GM21576 (cell line): ENCODE measurements around the gene AREL1.

Experiments used
- ATAC-seq: cut with Tn5 transposase; IDR thresholded peaks from one replicate; pipeline ENCODE4 v1.9.1; 2021; ENCODE audit warnings: mild to moderate bottlenecking, moderate library complexity; ENCODE audit not compliant: unreplicated experiment

Gene AREL1

GRCh38 chr14:74660863-74661262 is 52.0 kb downstream of the AREL1 start:
- no peak for ATAC-seq

GRCh38 chr14:74660167-74660566 is 52.7 kb downstream of the AREL1 start:
- no peak for ATAC-seq

- no peak for ATAC-seq
Observed at GRCh38 chr14:74658535-74659131, 54.2 kb downstream of the AREL1 start.

- no peak for ATAC-seq
Observed at GRCh38 chr14:74656964-74657363, 55.9 kb downstream of the AREL1 start.

- no peak for ATAC-seq
Observed at GRCh38 chr14:74655599-74656395, 57.1 kb downstream of the AREL1 start.

- ATAC-seq, result no peak
Observed at GRCh38 chr14:74654931-74655330, 57.9 kb downstream of the AREL1 start.

- no peak for ATAC-seq
Observed at GRCh38 chr14:74653386-74654138, 59.3 kb downstream of the AREL1 start.

GRCh38 chr14:74652541-74652940 is 60.3 kb downstream of the AREL1 start:
- no peak for ATAC-seq

GRCh38 chr14:74650927-74651686 is 61.8 kb downstream of the AREL1 start:
- ATAC-seq, result no peak

- no peak for ATAC-seq
Observed at GRCh38 chr14:74649673-74650072, 63.2 kb downstream of the AREL1 start.

- ATAC-seq, result no peak
Observed at GRCh38 chr14:74649167-74649566, 63.7 kb downstream of the AREL1 start.

- no peak for ATAC-seq
Observed at GRCh38 chr14:74648601-74649000, 64.3 kb downstream of the AREL1 start.

GRCh38 chr14:74647678-74648461 is 65.0 kb downstream of the AREL1 start:
- ATAC-seq, result no peak

- ATAC-seq, result no peak
Observed at GRCh38 chr14:74647061-74647677, 65.7 kb downstream of the AREL1 start.

GRCh38 chr14:74645756-74646470 is 67.0 kb downstream of the AREL1 start:
- ATAC-seq, result no peak

GRCh38 chr14:74645244-74645643 is 67.6 kb downstream of the AREL1 start:
- ATAC-seq, result no peak

GRCh38 chr14:74641601-74642391 is 71.1 kb downstream of the AREL1 start:
- ATAC-seq, result no peak

- ATAC-seq, result no peak
Observed at GRCh38 chr14:74638966-74639365, 73.9 kb downstream of the AREL1 start.
